GM23248 (cell line): ENCODE data around the gene CTXN1. TPM values are rescaled to one million over a fixed set of nuclear protein-coding genes. Genes with fewer than 3 reads are reported as not detected.

Experiments
- DNase-seq: peaks from one replicate; pipeline ENCODE4 v3.0.0-alpha.2; 2015
- H2AFZ ChIP-seq: fragments of 200-600 bp; sonication (generic); 2 replicates; pipeline ENCODE4 v1.6.1; 2016; ENCODE audit warnings: antibody characterized with exemption
- H3F3A ChIP-seq: fragments of 200-600 bp; sonication (generic); 2 replicates; pipeline ENCODE4 v1.6.1; 2016; ENCODE audit warnings: mild to moderate bottlenecking, antibody characterized with exemption, mixed run types; ENCODE audit not compliant: insufficient read depth
- H3K27ac ChIP-seq: fragments of 200-600 bp; sonication (generic); 2 replicates; pipeline ENCODE4 v1.5.1; 2016; ENCODE audit warnings: mild to moderate bottlenecking
- H3K27me3 ChIP-seq: fragments of 200-600 bp; sonication (generic); replicated peaks from 2 replicates; pipeline ENCODE4 v1.6.1; 2016; ENCODE audit warnings: mild to moderate bottlenecking; ENCODE audit not compliant: insufficient read depth
- H3K36me3 ChIP-seq: fragments of 200-600 bp; sonication (generic); 2 replicates; pipeline ENCODE4 v1.6.1; 2016; ENCODE audit warnings: low read depth, mild to moderate bottlenecking
- H3K4me1 ChIP-seq: fragments of 200-600 bp; sonication (generic); 2 replicates; pipeline ENCODE4 v1.6.1; 2016; ENCODE audit warnings: mild to moderate bottlenecking; ENCODE audit not compliant: insufficient read depth
- H3K4me2 ChIP-seq: fragments of 200-600 bp; sonication (generic); one replicate; pipeline ENCODE4 v1.6.1; 2016; ENCODE audit warnings: mild to moderate bottlenecking; ENCODE audit not compliant: unreplicated experiment
- H3K4me3 ChIP-seq: fragments of 200-600 bp; sonication (generic); 2 replicates; pipeline ENCODE4 v1.5.1; 2016; ENCODE audit warnings: mild to moderate bottlenecking
- H3K79me2 ChIP-seq: fragments of 200-600 bp; sonication (generic); 2 replicates; pipeline ENCODE4 v1.6.1; 2016; ENCODE audit warnings: mild to moderate bottlenecking; ENCODE audit not compliant: insufficient read depth
- H3K9ac ChIP-seq: fragments of 200-600 bp; sonication (generic); 2 replicates; pipeline ENCODE4 v1.6.1; 2016; ENCODE audit warnings: mild to moderate bottlenecking
- H3K9me2 ChIP-seq: fragments of 200-600 bp; sonication (generic); 2 replicates; pipeline ENCODE4 v1.6.1; 2016; ENCODE audit warnings: mixed run types, mild to moderate bottlenecking, moderate library complexity; ENCODE audit not compliant: insufficient read depth
- H3K9me3 ChIP-seq: fragments of 200-600 bp; sonication (generic); one replicate; pipeline ENCODE4 v1.6.1; 2017; ENCODE audit warnings: low read depth
- H4K20me1 ChIP-seq: fragments of 200-600 bp; sonication (generic); 2 replicates; pipeline ENCODE4 v1.6.0; 2016; ENCODE audit not compliant: insufficient read depth
- EZH2 ChIP-seq: fragments of 200-600 bp; sonication (generic); IDR thresholded peaks from 2 replicates; pipeline ENCODE4 v1.6.1; 2018; ENCODE audit warnings: antibody characterized with exemption, mild to moderate bottlenecking; ENCODE audit not compliant: insufficient read depth, poor library complexity, severe bottlenecking
- EZH2phosphoT487 ChIP-seq: fragments of 200-600 bp; sonication (generic); IDR thresholded peaks from 2 replicates; pipeline ENCODE4 v1.6.1; 2018; ENCODE audit warnings: antibody characterized with exemption, moderate library complexity, mild to moderate bottlenecking, low read depth; ENCODE audit not compliant: insufficient read depth
- WGBS, 2 experiments: methylation state at CpG; one replicate each; pipeline ENCODE4 v1.1.6; 2015 to 2017; ENCODE audit warnings: low lambda C conversion rate in 2 of 2, low coverage in 1 of 2; ENCODE audit errors: missing lambda C conversion rate in 2 of 2; 5-methylcytosine and 5-hydroxymethylcytosine counted together
- in situ Hi-C: fragments of 300-500 bp; cut with MboI; formaldehyde crosslinking; loops from 2 replicates; pipeline ENCODE4 v1.15.0; 2020
- polyA plus RNA-seq: library from polyadenylated mRNA; unstranded; fragments of >200 nt; fragmentation: Nextera tagmentation; extraction: Ambion mirVana; gene quantifications from 2 replicates; pipeline ENCODE4 v1.2.1, GENCODE V29; 2016
- total RNA-seq: library from RNA; depleted of rRNA; stranded (reverse); fragments of >200 nt; shearing (Covaris generic); gene quantifications from 2 replicates; pipeline ENCODE4 v1.2.3, GENCODE V29; 2014

CTXN1 gene
- total and polyA plus RNA-seq, 2 experiments from 2014 or later = 3.4 to 3.5 TPM

DNA sequence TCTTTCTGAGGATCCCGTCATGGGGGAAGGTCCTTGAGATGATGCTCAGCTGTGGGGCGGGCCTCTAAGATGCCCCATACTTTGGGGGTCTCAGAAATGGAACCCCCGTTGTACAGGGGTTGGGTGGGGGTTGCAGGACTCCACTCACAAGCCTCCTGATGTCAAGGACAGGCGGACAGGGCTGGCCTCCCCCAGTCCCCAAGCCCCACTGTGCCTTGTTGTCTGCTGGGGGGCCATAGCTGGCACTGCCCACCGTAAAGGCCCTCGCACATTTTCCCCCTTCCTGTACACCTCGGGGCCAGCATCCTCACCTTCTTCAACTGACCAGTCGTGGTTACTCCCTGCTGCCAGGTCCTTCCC lies 3.1 kb downstream of the CTXN1 start:
- Histone ChIP-seq H3K9me3 (no peaks in the 10 kb centered on the region), H3K4me1 (peaks cover 13% of the 10 kb centered on the region; the same call in 1 of the 2 replicates), H3K36me3 (no peaks in the 10 kb centered on the region), H3K4me2 (no peak overlapping the region), H3K79me2 (peaks cover 16% of the 10 kb centered on the region), H3K9ac (no peak overlapping the region), H3K27ac (no peak overlapping the region), H3K9me2 (no peaks in the 10 kb centered on the region), H3F3A (no peaks in the 10 kb centered on the region), H3K27me3 (no peaks in the 10 kb centered on the region), H2AFZ (no peak overlapping the region), H4K20me1 (no peaks in the 10 kb centered on the region), H3K4me3 (no peak overlapping the region)
- in situ Hi-C loops = no loop called here
- TF ChIP-seq EZH2 = no peak
- no peak for TF ChIP-seq EZH2phosphoT487
- 88 to 91% methylated on average over 7 to 8 of the region's 8 CpGs for WGBS, 2 experiments
- DNase-seq = no peak

DNA sequence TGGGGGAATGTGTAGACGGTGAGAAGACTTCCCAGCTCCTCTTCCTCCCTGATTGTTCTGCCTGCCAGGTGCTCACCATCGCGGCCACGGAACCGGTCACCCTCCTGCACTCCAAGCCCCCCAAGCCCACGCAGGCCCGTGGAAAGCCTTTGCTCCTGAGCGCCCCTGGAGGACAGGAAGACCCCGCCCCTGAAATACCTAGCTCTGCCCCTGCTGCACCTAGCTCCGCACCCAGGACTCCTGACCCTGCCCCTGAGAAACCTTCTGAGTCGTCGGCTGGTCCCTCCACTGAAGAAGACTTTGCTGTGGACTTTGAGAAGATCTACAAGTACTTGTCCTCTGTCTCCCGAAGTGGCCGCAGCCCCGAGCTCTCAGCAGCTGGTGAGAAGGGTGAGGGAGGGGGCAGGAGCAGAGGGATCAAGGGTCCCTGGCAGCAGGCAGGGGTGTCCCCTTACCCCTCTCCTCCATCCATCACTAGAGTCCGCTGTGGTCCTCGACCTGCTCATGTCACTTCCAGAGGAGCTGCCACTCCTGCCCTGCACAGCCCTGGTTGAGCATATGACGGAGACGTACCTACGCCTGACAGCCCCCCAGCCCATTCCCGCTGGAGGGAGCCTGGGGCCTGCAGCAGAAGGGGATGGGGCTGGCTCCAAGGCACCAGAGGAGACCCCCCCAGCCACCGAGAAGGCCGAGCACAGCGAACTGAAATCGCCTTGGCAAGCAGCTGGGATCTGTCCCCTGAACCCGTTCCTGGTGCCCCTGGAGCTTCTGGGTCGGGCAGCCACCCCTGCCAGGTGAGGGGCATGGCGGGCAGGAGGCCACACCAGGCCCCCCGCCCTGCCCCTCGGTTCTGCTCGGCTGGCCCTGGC lies 3.7 kb downstream of the CTXN1 start:
- in situ Hi-C loops = no loop called here
- H4K20me1 ChIP-seq = no peaks in the 10 kb centered on the region
- H3K4me2 ChIP-seq = peak overlapping the region; percentile 95
- H3K27me3 ChIP-seq = no peaks in the 10 kb centered on the region
- TF ChIP-seq EZH2 = no peak
- TF ChIP-seq EZH2phosphoT487 = no peak
- H3F3A ChIP-seq = no peaks in the 10 kb centered on the region
- H3K9me2 ChIP-seq = no peaks in the 10 kb centered on the region
- DNase-seq = no peak
- no peak overlapping the region for H2AFZ ChIP-seq
- peak overlapping the region; percentile 80 for H3K4me3 ChIP-seq
- H3K9me3 ChIP-seq = no peaks in the 10 kb centered on the region
- no peaks in the 10 kb centered on the region for H3K36me3 ChIP-seq
- 0 out of 2 replicates have a peak, but pooled peaks cover 12% of the 10 kb centered on the region for H3K4me1 ChIP-seq
- peak overlapping the region; percentile 87 for H3K9ac ChIP-seq
- H3K79me2 ChIP-seq = peaks cover 16% of the 10 kb centered on the region
- peak overlapping the region; percentile 84; the same call in 1 of the 2 replicates for H3K27ac ChIP-seq
- 89 to 90% methylated on average over 28 to 31 of the region's 31 CpGs for WGBS, 2 experiments

DNA sequence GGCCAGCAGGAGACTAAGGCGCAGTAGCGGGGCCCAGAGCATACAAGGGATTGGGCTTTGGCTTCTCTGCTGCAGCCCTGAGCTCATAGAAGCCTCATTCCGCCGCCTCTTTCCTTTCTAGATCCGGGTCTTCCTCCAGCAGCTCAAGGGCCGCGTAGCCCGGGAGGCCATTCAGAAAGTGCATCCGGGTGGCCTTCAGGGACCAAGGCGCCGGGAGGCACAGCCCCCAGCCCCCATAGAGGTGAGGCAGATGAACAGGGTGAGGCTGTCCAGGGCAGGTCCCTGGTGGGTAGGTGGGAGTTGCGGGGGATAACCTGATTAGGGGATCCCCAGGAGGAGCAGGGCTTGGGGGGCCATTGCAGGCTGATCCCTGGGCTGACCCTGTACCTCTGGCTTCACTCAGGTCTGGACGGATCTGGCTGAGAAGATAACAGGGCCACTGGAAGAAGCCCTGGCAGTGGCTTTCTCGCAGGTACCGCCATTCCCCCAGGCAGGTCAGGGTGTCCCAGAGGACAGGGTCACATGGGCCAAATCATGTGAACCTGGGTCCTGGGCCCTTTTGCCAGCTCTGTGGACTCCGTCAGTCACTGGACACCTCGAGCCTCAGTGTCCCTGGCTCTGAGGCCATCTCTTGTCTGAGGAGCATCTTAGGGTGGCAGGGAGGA lies 4.5 kb downstream of the CTXN1 start:
- peak overlapping the region; percentile 84 for H3K27ac ChIP-seq

DNA sequence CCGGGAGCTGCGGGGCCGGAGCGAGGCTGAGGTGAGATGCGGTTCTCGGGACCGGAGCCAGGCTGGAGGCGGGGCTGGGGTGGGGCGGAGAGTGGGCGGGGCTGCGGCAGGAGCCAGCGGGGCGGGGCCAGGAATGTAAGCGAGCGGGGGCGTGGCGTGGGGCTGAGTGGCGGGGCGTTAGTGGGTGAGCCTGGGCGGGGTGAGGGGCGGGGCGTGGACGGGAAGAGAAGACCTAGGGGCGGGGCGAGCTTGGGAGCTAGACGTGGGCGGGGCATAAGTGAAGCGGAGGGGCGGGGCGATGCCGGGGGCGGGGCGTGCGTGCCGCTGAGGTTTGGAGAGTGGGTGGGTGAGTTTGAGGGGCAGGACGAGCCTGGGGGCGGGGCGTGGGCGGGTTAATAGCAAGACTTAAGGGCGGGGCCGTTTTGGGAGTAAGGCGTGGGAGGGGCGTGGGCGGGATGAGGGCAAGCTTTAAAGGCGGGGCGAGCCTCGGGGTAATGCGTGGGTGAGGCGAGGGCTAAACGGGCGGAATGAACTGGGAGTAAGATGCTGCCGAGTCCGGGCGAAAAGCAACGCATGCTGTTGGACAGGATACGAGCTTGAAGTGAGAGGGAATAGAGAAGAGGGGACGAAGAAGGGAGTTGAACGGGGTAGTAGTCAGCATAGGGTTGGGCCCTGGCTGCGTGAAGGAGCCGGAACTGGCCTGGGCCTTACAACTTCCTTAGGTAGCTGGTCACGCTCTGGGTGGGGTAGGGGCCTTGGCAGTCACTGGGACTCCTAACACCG lies 5.2 kb downstream of the CTXN1 start:
- Histone ChIP-seq H3F3A (no peaks in the 10 kb centered on the region), H3K9me2 (no peaks in the 10 kb centered on the region), H3K9me3 (no peaks in the 10 kb centered on the region), H3K27me3 (no peaks in the 10 kb centered on the region), H3K79me2 (peaks cover 16% of the 10 kb centered on the region), H3K27ac (peak overlapping the region; percentile 84), H3K4me3 (peak overlapping the region; percentile 80), H3K4me1 (0 out of 2 replicates have a peak, but pooled peaks cover 8% of the 10 kb centered on the region), H3K4me2 (peak overlapping the region; percentile 95), H4K20me1 (no peaks in the 10 kb centered on the region), H2AFZ (peak overlapping the region; percentile 93), H3K9ac (peak overlapping the region; percentile 87), H3K36me3 (no peaks in the 10 kb centered on the region)
- peak; percentile 100 for DNase-seq
- no peak for TF ChIP-seq EZH2phosphoT487
- TF ChIP-seq EZH2 = no peak
- in situ Hi-C loops = no loop called here
- 1% methylated on average over 26 to 62 of the region's 62 CpGs for whole genome bisulfite sequencing, 2 experiments

More for the DNA sequence above, 4.5 kb downstream of the CTXN1 start:
- in situ Hi-C loops = no loop called here
- H3K9me2 ChIP-seq = no peaks in the 10 kb centered on the region
- H3K4me1 ChIP-seq = 0 out of 2 replicates have a peak, but pooled peaks cover 11% of the 10 kb centered on the region
- no peak for DNase-seq
- H3K4me3 ChIP-seq = peak overlapping the region; percentile 80
- H3F3A ChIP-seq = no peaks in the 10 kb centered on the region
- H3K79me2 ChIP-seq = peaks cover 16% of the 10 kb centered on the region
- H3K9me3 ChIP-seq = no peaks in the 10 kb centered on the region
- H4K20me1 ChIP-seq = no peaks in the 10 kb centered on the region
- peak overlapping the region; percentile 87 for H3K9ac ChIP-seq
- H3K27me3 ChIP-seq = no peaks in the 10 kb centered on the region
- TF ChIP-seq EZH2 = no peak
- TF ChIP-seq EZH2phosphoT487 = no peak
- no peaks in the 10 kb centered on the region for H3K36me3 ChIP-seq
- H3K4me2 ChIP-seq = peak overlapping the region; percentile 95
- peak overlapping the region; percentile 52 for H2AFZ ChIP-seq
- WGBS, 2 experiments = 30 to 34% methylated on average over 16 to 17 of the region's 17 CpGs
